CD4-positive, alpha-beta T cell (primary cell): ENCODE measurements around the gene PRKCI. TPM values are rescaled to one million over a fixed set of nuclear protein-coding genes. Genes with fewer than 3 reads are reported as not detected.
"Not testable (repeated sequence)": the region's sequence is repeated elsewhere in the genome, so short reads cannot be mapped to it uniquely, and the experiment has no call there.

Source experiments
- ATAC-seq: fragments of 200-7000 bp; cut with Tn5 transposase; one replicate; pipeline ENCODE4 v1.10.0; 2022; ENCODE audit warnings: mild to moderate bottlenecking; ENCODE audit not compliant: poor library complexity
- CTCF ChIA-PET: fragments of 350-600 bp; sonication (Branson Sonifier 250); formaldehyde crosslinking; loops from one replicate; lab custom pipeline; 2021; ENCODE audit warnings: antibody characterized with exemption, inconsistent platforms; lab: Charles Lee
- POLR2A ChIA-PET: fragments of 350-600 bp; sonication (Branson Sonifier 250); formaldehyde crosslinking; loops from one replicate; lab custom pipeline; 2021; ENCODE audit warnings: antibody characterized with exemption, inconsistent platforms; lab: Charles Lee
- DNase-seq, 14 experiments: peaks; one replicate each; pipeline ENCODE4 v3.0.0-alpha.2; 2013 to 2020; ENCODE audit warnings: mixed read lengths in 2 of 14
- H3K27ac ChIP-seq, 2 donors: one replicate each; pipeline versions ENCODE4 v1.5.1 to v1.7.0; 2013; ENCODE audit warnings: low read length in 2 of 2, low read depth in 1 of 2, mild to moderate bottlenecking in 1 of 2
- H3K27me3 ChIP-seq, 2 experiments: 1 replicate in 1 of 2; 2 replicates in 1 of 2; pipeline versions ENCODE4 v1.6.1 to v1.7.0; 2013; ENCODE audit warnings: low read length in 2 of 2, control low read depth in 1 of 2, mild to moderate bottlenecking in 1 of 2, moderate library complexity in 1 of 2; ENCODE audit not compliant: insufficient read depth in 2 of 2, control insufficient read depth in 1 of 2
- H3K36me3 ChIP-seq: one replicate; pipeline ENCODE4 v1.6.1; 2013; ENCODE audit warnings: low read length, control low read depth; ENCODE audit not compliant: insufficient read depth
- H3K4me1 ChIP-seq: one replicate; pipeline ENCODE4 v1.6.1; 2013; ENCODE audit warnings: low read length, control low read depth; ENCODE audit not compliant: insufficient read depth
- H3K4me3 ChIP-seq: one replicate; pipeline ENCODE4 v1.5.1; 2013; ENCODE audit warnings: mild to moderate bottlenecking, low read length, moderate library complexity
- H3K9me3 ChIP-seq, 2 experiments: 1 replicate in 1 of 2; 2 replicates in 1 of 2; pipeline versions ENCODE4 v1.6.1 to v1.7.0; 2013; ENCODE audit warnings: low read length in 2 of 2, mild to moderate bottlenecking in 2 of 2, control low read depth in 1 of 2, moderate library complexity in 1 of 2; ENCODE audit not compliant: control insufficient read depth in 1 of 2, insufficient read depth in 1 of 2
- H3K27ac Mint-ChIP-seq: one replicate; pipeline ENCODE4 v1.8.0; 2020; ENCODE audit warnings: mixed read lengths
- H3K27me3 Mint-ChIP-seq: one replicate; pipeline ENCODE4 v1.8.0; 2021; ENCODE audit warnings: mixed read lengths
- H3K36me3 Mint-ChIP-seq: one replicate; pipeline ENCODE4 v1.8.0; 2021; ENCODE audit warnings: low read depth, mixed read lengths
- H3K4me1 Mint-ChIP-seq: one replicate; pipeline ENCODE4 v1.8.0; 2021; ENCODE audit warnings: low read depth, mixed read lengths
- H3K4me3 Mint-ChIP-seq: one replicate; pipeline ENCODE4 v1.8.0; 2020; ENCODE audit warnings: mild to moderate bottlenecking, mixed read lengths
- H3K9me3 Mint-ChIP-seq: one replicate; pipeline ENCODE4 v1.8.0; 2020; ENCODE audit warnings: mixed read lengths
- CTCF ChIP-seq: fragments of 200-600 bp; IDR thresholded peaks from one replicate; pipeline ENCODE4 v1.8.0; 2022; ENCODE audit warnings: antibody characterized with exemption, mild to moderate bottlenecking
- intact Hi-C, 2 experiments: fragments of 100-400 bp; cut with DNase I in 1 of 2; cut with micrococcal nuclease in 1 of 2; formaldehyde crosslinking; loops; one replicate each; pipeline versions ENCODE4 v1.15.1 to v1.9.0; 2023 to 2025; cut with DNase I, micrococcal nuclease
- total RNA-seq, 174 experiments: library from RNA in 2 of 174; stranded (reverse) in 2 of 174; gene quantifications; one replicate each; pipeline ENCODE4 v1.2.3 and lab custom pipeline; 2021 to 2026

Gene PRKCI
- total RNA-seq, 2 experiments from 2014 or later = 16.4 to 18.0 TPM

- TF ChIP-seq CTCF = no peak
- Histone ChIP-seq H3K4me3 (no peak overlapping the region), H3K9me3 (no peaks in the 10 kb centered on the region), H3K27me3 (peaks cover 0 to 5% of the 10 kb centered on the region in 2 experiments), H3K36me3 (no peaks in the 10 kb centered on the region), H3K27ac (no peak overlapping the region), H3K4me1 (no peaks in the 10 kb centered on the region)
- intact Hi-C loops = no loop called here
- no peaks in the 10 kb centered on the region for H3K4me1 Mint-ChIP-seq
- ChIA-PET CTCF (interaction anchor here (0.9 to 1.2 kb wide), 2 partner anchors 11 to 15 kb away, joined by 3 read pairs; no protein-coding TSS in a partner anchor), POLR2A (no interaction called here)
- H3K9me3 Mint-ChIP-seq = no peaks in the 10 kb centered on the region
- peaks cover 37% of the 10 kb centered on the region for H3K27me3 Mint-ChIP-seq
- DNase-seq (no peak), ATAC-seq (no peak)
- no peaks in the 10 kb centered on the region for H3K36me3 Mint-ChIP-seq
- H3K4me3 Mint-ChIP-seq = no peak overlapping the region
- H3K27ac Mint-ChIP-seq = no peak overlapping the region
Observed at GRCh38 chr3:170204023-170204472, 18.2 kb upstream of the PRKCI start.

GRCh38 chr3:170204509-170204908 lies 17.7 kb upstream of the PRKCI start:
- CTCF ChIA-PET = interaction anchor here (1.2 kb wide), 1 partner anchor 16 kb away, joined by 3 read pairs; no protein-coding TSS in a partner anchor
- no peaks in the 10 kb centered on the region for H3K36me3 Mint-ChIP-seq
- Histone ChIP-seq H3K27me3 (peaks cover 0 to 5% of the 10 kb centered on the region in 2 experiments), H3K27ac (no peak overlapping the region), H3K4me3 (no peak overlapping the region), H3K4me1 (no peaks in the 10 kb centered on the region), H3K9me3 (no peaks in the 10 kb centered on the region), H3K36me3 (no peaks in the 10 kb centered on the region)
- ATAC-seq = no peak
- no peaks in the 10 kb centered on the region for H3K9me3 Mint-ChIP-seq
- no peak for DNase-seq
- peaks cover 37% of the 10 kb centered on the region for H3K27me3 Mint-ChIP-seq
- H3K27ac Mint-ChIP-seq = no peak overlapping the region
- intact Hi-C loops = no loop called here
- H3K4me1 Mint-ChIP-seq = no peaks in the 10 kb centered on the region
- no peak for TF ChIP-seq CTCF
- H3K4me3 Mint-ChIP-seq = no peak overlapping the region
- POLR2A ChIA-PET = no interaction called here

- peaks cover 2% of the 10 kb centered on the region for H3K9me3 Mint-ChIP-seq
- no peaks in the 10 kb centered on the region for H3K36me3 ChIP-seq
- no peaks in the 10 kb centered on the region for H3K36me3 Mint-ChIP-seq
- no peak overlapping the region for H3K4me3 Mint-ChIP-seq
- TF ChIP-seq CTCF = no peak
- peaks cover 34% of the 10 kb centered on the region for H3K27me3 Mint-ChIP-seq
- ATAC-seq (no peak), DNase-seq (no peak)
- H3K27me3 ChIP-seq = peaks cover 0 to 5% of the 10 kb centered on the region in 2 experiments
- H3K27ac Mint-ChIP-seq = no peak overlapping the region
- no peaks in the 10 kb centered on the region for H3K4me1 Mint-ChIP-seq
- POLR2A ChIA-PET = no interaction called here
- H3K9me3 ChIP-seq = no peaks in the 10 kb centered on the region
- H3K4me1 ChIP-seq = no peaks in the 10 kb centered on the region
- CTCF ChIA-PET = no interaction called here
- no peak overlapping the region for H3K4me3 ChIP-seq
- no peak overlapping the region for H3K27ac ChIP-seq
- intact Hi-C loops = no loop called here
Observed at GRCh38 chr3:170205302-170205701, 16.9 kb upstream of the PRKCI start.

- DNase-seq, intact Hi-C loops, H3K4me1 Mint-ChIP-seq, H3K27ac Mint-ChIP-seq, H3K9me3 ChIP-seq, CTCF ChIA-PET, ATAC-seq, H3K4me3 Mint-ChIP-seq, H3K9me3 Mint-ChIP-seq, H3K36me3 Mint-ChIP-seq, H3K4me1 ChIP-seq, H3K36me3 ChIP-seq, H3K27me3 ChIP-seq, H3K4me3 ChIP-seq, H3K27ac ChIP-seq: not testable (repeated sequence)
- POLR2A ChIA-PET = interaction anchor here (1.5 kb wide), 1 partner anchor 203 kb away, joined by 3 read pairs; no protein-coding TSS in a partner anchor
- peaks cover 32% of the 10 kb centered on the region for H3K27me3 Mint-ChIP-seq
Observed at GRCh38 chr3:170206164-170206762, 16.0 kb upstream of the PRKCI start.
